C4-2B (cell line): ENCODE measurements around the gene LAD1.
A peak's percentile ranks its signal among the peaks of the same experiment; 100 is the strongest.

Source experiments
- H3K27ac ChIP-seq: fragments of 450-650 bp; 2 replicates; pipeline ENCODE4 v1.5.1; 2017
- ZFX ChIP-seq: fragments of 450-650 bp; IDR thresholded peaks from 2 replicates; pipeline ENCODE4 v1.6.1; 2017
- TF ChIP-seq, protein P1 (sequence below): fragments of 450-650 bp; conservative IDR thresholded peaks from 2 replicates; pipeline ENCODE4 v1.5.1; 2017; ENCODE audit warnings: mild to moderate bottlenecking

Gene LAD1

DNA sequence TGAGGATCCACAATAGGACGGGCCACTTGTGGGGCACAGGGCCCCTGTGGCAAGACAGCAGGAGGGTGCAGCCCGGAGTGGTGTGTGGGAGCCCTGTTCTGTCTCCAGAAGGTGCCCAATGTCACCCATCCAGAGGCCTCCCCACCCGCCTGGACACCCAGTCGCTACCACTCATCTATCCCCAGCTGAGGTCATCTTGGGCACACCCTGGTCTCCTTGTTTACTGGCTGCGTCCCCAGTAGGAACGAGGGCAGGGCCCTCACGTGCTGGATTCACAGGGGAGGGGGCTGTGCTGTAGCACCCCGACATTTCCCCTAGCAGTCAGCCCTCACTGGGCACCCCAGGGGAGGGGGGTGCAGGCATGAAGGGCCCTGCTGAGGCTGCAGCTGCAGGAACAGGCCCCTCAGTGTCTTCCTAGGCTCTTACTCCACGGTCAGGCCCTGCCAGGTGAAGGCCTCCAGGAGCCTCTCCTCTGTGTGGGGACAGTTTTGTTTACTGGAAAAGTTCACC is 19.3 kb downstream of the LAD1 start:
- no peak for TF ChIP-seq ZFX
- TF ChIP-seq, protein P1, sequence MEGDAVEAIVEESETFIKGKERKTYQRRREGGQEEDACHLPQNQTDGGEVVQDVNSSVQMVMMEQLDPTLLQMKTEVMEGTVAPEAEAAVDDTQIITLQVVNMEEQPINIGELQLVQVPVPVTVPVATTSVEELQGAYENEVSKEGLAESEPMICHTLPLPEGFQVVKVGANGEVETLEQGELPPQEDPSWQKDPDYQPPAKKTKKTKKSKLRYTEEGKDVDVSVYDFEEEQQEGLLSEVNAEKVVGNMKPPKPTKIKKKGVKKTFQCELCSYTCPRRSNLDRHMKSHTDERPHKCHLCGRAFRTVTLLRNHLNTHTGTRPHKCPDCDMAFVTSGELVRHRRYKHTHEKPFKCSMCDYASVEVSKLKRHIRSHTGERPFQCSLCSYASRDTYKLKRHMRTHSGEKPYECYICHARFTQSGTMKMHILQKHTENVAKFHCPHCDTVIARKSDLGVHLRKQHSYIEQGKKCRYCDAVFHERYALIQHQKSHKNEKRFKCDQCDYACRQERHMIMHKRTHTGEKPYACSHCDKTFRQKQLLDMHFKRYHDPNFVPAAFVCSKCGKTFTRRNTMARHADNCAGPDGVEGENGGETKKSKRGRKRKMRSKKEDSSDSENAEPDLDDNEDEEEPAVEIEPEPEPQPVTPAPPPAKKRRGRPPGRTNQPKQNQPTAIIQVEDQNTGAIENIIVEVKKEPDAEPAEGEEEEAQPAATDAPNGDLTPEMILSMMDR = no peak
- H3K27ac ChIP-seq = no peak overlapping the region

DNA sequence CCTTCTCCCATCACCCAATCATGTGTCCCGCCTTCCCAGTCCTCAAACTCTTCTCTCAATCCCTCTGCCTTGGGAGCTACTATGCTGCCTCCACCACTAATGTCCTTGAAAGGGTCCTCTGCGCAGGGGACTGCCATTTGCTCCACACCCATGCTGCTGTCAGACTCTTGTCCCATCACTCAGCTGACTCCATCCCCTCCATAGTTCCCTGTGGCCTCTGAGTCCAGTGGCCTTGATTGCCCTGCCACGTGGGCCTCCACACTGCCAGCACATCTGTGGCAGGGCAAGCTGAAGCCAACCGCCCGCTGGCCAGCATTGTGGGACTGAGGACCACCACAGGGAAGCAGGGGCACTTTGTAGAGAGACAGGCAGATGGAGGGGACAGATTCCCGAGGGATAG is 20.3 kb downstream of the LAD1 start:
- no peak for TF ChIP-seq ZFX
- TF ChIP-seq, protein P1 = no peak
- H3K27ac ChIP-seq = no peak overlapping the region

DNA sequence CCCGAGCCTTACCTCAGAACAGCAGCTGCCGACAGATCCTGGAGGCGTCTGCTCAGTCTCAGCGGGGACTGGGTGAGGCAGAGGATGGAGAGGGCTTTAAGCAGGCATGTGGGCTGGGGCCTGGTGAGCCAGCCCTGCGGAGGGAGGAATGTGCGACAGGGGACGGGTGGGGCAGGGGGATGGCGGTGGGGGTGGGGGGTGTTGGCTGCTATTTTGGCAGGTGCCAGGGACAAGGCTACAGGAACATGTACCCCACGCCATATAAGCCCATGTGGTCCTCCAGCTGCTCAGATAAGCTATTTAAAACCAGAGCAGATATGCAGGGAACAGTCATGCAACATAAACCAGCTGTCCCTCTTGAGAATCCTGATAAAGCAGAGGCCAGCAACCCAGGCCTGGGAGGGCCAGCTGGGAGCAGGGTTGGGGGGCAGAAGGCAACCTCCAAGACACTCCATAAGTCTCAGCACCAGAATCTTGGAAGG is 21.5 kb downstream of the LAD1 start, which contains the start of gene TNNT2:
TNNT2 (minus strand) TSS at position 70 of the 482 bp plus-strand sequence. CDS start 4,426 bp downstream, outside the sequence.
- no peak for TF ChIP-seq ZFX
- TF ChIP-seq, protein P1 = no peak
- no peak within 1 kb of the TSS for H3K27ac ChIP-seq

DNA sequence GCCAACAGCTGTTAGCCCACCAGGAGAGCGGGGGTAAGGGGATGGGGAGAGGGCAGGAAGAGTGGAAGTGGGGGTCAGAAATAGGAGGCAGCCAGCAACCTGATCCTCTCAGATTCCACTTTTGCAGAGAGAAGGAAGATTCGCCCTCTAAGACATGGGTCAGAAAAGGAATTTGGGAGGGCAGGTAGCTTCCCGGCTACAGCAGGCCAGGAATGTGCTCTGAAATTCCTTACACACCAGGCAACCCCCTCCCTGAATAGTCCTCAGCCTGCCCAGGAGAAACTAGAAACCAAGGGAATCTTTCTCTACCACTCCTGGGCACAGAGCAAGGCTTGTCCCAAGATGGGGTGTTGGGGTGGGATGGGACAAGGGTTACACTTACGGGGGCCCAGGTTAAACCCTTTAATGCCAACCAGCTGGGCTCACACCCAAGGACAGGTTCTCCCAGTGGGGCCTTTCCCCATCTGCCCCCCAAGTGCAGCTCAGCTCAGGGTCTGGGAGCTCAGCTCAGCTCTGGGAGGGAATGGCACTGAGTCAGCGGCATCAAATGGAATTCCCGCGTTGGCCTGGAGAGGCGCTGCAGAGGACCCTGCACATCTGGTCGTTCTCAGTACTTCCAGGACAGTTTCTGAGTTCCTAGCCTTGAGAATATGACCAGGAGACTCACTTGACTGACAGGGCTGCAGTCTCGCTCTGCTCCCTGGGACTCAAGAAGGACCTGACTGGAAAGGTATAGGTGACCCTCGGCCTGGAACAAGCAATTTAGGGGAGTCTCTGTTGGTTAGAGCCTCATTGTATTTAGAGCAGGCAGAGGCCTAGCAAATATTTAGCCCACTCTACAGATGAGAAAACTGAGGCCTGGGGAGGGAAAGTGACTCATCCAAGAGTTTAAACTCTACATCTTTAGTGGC is 22.4 kb downstream of the LAD1 start:
- TF ChIP-seq ZFX = no peak
- TF ChIP-seq, protein P1 = peak; percentile 74
- no peak overlapping the region for H3K27ac ChIP-seq

DNA sequence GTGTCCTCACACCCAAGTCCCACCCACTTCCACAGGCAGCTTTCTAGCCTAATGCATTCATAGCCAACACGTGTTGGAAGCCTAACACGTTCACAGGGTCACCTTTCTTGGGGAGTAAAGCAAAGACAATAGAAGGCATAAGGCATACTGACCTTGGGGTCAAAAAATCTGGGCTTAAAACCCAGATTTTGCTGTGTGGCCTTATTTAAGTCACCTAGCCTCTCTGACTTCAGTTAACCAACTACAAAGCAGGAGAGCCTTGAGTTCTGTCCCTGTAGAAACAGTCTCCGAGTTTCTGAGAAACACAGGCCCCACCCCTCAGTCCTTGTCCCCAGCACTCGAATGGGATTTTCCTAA is 23.0 kb downstream of the LAD1 start:
- TF ChIP-seq, protein P1 = no peak
- TF ChIP-seq ZFX = no peak
- no peak overlapping the region for H3K27ac ChIP-seq

DNA sequence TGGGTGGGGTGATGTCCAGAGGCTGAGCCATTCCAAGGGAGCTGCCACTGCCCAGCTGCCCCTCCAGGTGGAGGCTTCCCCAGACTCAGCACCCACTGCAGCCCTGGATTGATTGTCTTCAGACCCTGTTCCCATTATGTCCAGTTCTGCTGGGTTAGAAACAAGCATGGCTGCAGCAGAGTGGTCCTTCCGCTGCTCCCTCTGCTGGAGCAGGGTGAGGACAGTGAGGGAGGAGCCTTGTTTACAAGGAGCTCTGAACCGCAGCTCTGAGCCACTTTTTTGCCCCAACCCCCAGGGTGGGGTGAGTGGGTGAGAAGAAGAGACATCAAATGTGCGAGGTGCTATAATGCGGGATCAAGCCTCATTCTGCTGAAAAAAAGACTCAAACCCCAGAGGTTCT is 24.0 kb downstream of the LAD1 start:
- H3K27ac ChIP-seq = no peak overlapping the region
- TF ChIP-seq ZFX = no peak
- TF ChIP-seq, protein P1 = no peak

DNA sequence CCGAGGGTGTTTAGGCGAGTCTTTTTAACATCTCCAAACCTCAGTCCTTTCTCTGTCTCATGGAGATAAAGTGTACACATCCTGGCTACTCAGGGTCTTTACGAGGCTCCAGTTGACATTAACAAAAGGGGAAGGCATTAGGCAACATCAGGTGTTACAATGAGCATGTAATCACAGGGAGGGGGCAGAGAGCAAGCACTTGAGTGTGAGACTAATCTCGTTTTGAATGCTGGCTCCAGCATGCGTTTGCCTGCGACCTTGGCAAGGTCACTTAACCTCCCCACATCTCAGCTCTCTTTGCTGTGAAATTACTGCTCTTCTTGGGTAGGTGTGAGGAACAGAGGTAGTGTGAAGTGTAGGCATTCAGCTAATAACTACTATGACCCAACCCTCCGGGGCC is 24.8 kb downstream of the LAD1 start:
- TF ChIP-seq, protein P1 = no peak
- no peak for TF ChIP-seq ZFX
- no peak overlapping the region for H3K27ac ChIP-seq
